H7 (cell line): ENCODE data around the gene OR2AE1. TPM values are rescaled to one million over a fixed set of nuclear protein-coding genes. Genes with fewer than 3 reads are reported as not detected.
"Not testable (repeated sequence)": the region's sequence is repeated elsewhere in the genome, so short reads cannot be mapped to it uniquely, and the experiment has no call there.

Experiments
- DNase-seq: peaks from one replicate; pipeline ENCODE4 v3.0.0; 2012
- H3K27me3 ChIP-seq: 2 replicates; pipeline ENCODE4 v1.6.0; 2011; ENCODE audit warnings: mild to moderate bottlenecking, low read length; ENCODE audit not compliant: control insufficient read depth, insufficient read depth
- H3K36me3 ChIP-seq: replicated peaks from 2 replicates; pipeline ENCODE4 v1.5.1; 2011; ENCODE audit warnings: low read length; ENCODE audit not compliant: control insufficient read depth, insufficient read depth
- H3K4me3 ChIP-seq: 2 replicates; pipeline ENCODE4 v1.5.1; 2011; ENCODE audit warnings: low read depth, mild to moderate bottlenecking, control low read depth, low read length, moderate library complexity; ENCODE audit not compliant: insufficient read depth
- total RNA-seq: library from RNA; depleted of rRNA; stranded (reverse); fragments of >200 nt; shearing (Covaris generic); gene quantifications from 2 replicates; pipeline ENCODE4 v1.2.3, GENCODE V29; 2014

Gene OR2AE1
- total RNA-seq, 1 experiment from 2014 or later: not detected

- H3K4me3 ChIP-seq, H3K36me3 ChIP-seq, H3K27me3 ChIP-seq, DNase-seq: not testable (repeated sequence)
Measured at GRCh38 chr7:99888366-99888765, 11.5 kb upstream of the OR2AE1 start.

GRCh38 chr7:99881370-99881769 lies 4.5 kb upstream of the OR2AE1 start:
- DNase-seq: no peak
- Histone ChIP-seq H3K27me3 (no peaks in the 10 kb centered on the region), H3K4me3 (no peak overlapping the region), H3K36me3 (no peaks in the 10 kb centered on the region)

- no peaks in the 10 kb centered on the region for H3K27me3 ChIP-seq
- no peak overlapping the region for H3K4me3 ChIP-seq
- H3K36me3 ChIP-seq: no peaks in the 10 kb centered on the region
- no peak for DNase-seq
Measured at GRCh38 chr7:99876491-99876890, 342 bp downstream of the OR2AE1 start.

- Histone ChIP-seq H3K4me3 (no peak overlapping the region), H3K27me3 (no peaks in the 10 kb centered on the region), H3K36me3 (no peaks in the 10 kb centered on the region)
- no peak for DNase-seq
Measured at GRCh38 chr7:99868246-99868645, 8.6 kb downstream of the OR2AE1 start.

- not testable (repeated sequence) for H3K4me3 ChIP-seq
Measured at GRCh38 chr7:99867477-99867876, 9.4 kb downstream of the OR2AE1 start.

GRCh38 chr7:99863847-99864440 lies 12.9 kb downstream of the OR2AE1 start:
- no peaks in the 10 kb centered on the region for H3K27me3 ChIP-seq
- DNase-seq: no peak
- no peak overlapping the region for H3K4me3 ChIP-seq
- no peaks in the 10 kb centered on the region for H3K36me3 ChIP-seq

More at GRCh38 chr7:99867477-99867876, 9.4 kb downstream of the OR2AE1 start:
- not testable (repeated sequence) for DNase-seq, H3K27me3 ChIP-seq, H3K36me3 ChIP-seq

- no peak for DNase-seq
- H3K36me3 ChIP-seq: no peaks in the 10 kb centered on the region
- H3K4me3 ChIP-seq: no peak overlapping the region
- H3K27me3 ChIP-seq: no peaks in the 10 kb centered on the region
Measured at GRCh38 chr7:99860281-99861127, 16.3 kb downstream of the OR2AE1 start.

- DNase-seq: no peak
- Histone ChIP-seq H3K27me3 (no peaks in the 10 kb centered on the region), H3K36me3 (no peaks in the 10 kb centered on the region), H3K4me3 (no peak overlapping the region)
Measured at GRCh38 chr7:99855236-99855635, 21.6 kb downstream of the OR2AE1 start.

- Histone ChIP-seq H3K36me3 (no peaks in the 10 kb centered on the region), H3K4me3 (no peak overlapping the region), H3K27me3 (no peaks in the 10 kb centered on the region)
- no peak for DNase-seq
Measured at GRCh38 chr7:99848420-99849216, 28.2 kb downstream of the OR2AE1 start.

- no peak for DNase-seq
- H3K36me3 ChIP-seq: no peaks in the 10 kb centered on the region
Measured at GRCh38 chr7:99844328-99844727, 32.5 kb downstream of the OR2AE1 start.

GRCh38 chr7:99843808-99844207 lies 33.0 kb downstream of the OR2AE1 start:
- no peaks in the 10 kb centered on the region for H3K27me3 ChIP-seq
- no peaks in the 10 kb centered on the region for H3K36me3 ChIP-seq
- H3K4me3 ChIP-seq: no peak overlapping the region
- no peak for DNase-seq

More at GRCh38 chr7:99844328-99844727, 32.5 kb downstream of the OR2AE1 start:
- Histone ChIP-seq H3K27me3 (no peaks in the 10 kb centered on the region), H3K4me3 (no peak overlapping the region)

GRCh38 chr7:99842926-99843325 lies 33.9 kb downstream of the OR2AE1 start:
- Histone ChIP-seq H3K36me3 (no peaks in the 10 kb centered on the region), H3K27me3 (no peaks in the 10 kb centered on the region)
- DNase-seq: no peak

GRCh38 chr7:99840136-99840869 lies 36.5 kb downstream of the OR2AE1 start:
- no peaks in the 10 kb centered on the region for H3K27me3 ChIP-seq
- H3K36me3 ChIP-seq: no peaks in the 10 kb centered on the region
- no peak for DNase-seq
- H3K4me3 ChIP-seq: no peak overlapping the region

More at GRCh38 chr7:99842926-99843325, 33.9 kb downstream of the OR2AE1 start:
- H3K4me3 ChIP-seq: no peak overlapping the region
